Peyer's patch (tissue), 4 donors: Measurements from ENCODE around the gene MYO7A.

Experiments
- CTCF ChIP-seq, 6 experiments: fragments of 450-650 bp in 4 of 6; fragments of 200-600 bp in 2 of 6; sonication (generic) in 1 of 6; IDR thresholded peaks; one replicate each; pipeline ENCODE4 v1.5.1; 2017 to 2019; ENCODE audit warnings: antibody characterized with exemption in 6 of 6, mild to moderate bottlenecking in 3 of 6, moderate library complexity in 1 of 6
- POLR2A ChIP-seq, 2 donors: fragments of 450-650 bp; IDR thresholded peaks; one replicate each; pipeline ENCODE4 v1.5.1; 2017; ENCODE audit warnings: antibody characterized with exemption in 2 of 2, mild to moderate bottlenecking in 2 of 2, moderate library complexity in 2 of 2

GRCh38 chr11:77155082-77155475 is 27.0 kb downstream of the MYO7A start:
- TF ChIP-seq CTCF (IDR thresholded peaks at IDR 0.05) = no peak
- TF ChIP-seq POLR2A (IDR thresholded peaks at IDR 0.05) = no peak
